GM12801 (cell line): ENCODE data around the gene KCNQ1.

ENCODE experiments used
- TF ChIP-seq, protein P1 (sequence below): IDR thresholded peaks from one replicate; pipeline ENCODE4 v1.5.1; 2011; ENCODE audit warnings: control low read depth; ENCODE audit not compliant: insufficient read length; ENCODE audit errors: extremely low read depth

Gene KCNQ1

DNA sequence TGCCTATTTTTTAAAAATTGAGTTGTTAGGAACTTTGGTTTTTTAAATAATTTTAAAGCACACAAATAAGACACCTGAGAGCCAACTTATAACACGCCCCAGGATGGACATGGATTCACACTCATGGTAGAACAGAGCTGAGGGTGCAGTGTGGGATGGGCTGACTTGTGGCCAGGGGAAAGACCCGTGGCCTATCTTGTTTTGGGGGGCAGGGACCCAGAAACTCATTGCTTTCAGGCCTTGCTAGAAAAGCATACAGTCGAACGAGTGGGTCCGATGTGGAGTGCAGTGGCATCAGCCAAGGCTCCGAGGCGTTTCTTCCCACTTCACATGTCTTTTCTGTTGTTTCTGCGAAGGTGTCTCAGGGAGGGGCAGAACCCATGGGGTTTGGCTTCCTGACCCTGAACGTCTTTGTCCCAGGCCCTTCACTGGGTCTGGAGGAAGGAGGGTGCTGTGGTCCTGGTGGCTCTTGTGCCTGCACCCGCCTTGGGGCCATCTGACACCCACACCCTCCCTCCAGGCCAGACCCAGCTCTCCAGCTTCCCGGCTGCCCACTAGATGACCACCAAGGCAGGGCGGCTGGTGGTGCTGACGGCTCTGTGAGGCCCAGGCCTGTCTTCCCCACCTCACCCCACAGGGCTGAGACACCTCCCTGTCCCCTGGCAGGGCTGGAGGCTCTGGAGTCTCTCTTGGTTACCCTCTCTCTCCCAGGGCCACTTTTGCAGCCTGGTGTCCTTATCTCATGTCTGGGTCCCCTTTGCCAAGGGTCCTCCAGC lies 120.8 kb downstream of the KCNQ1 start:
- TF ChIP-seq, protein P1, sequence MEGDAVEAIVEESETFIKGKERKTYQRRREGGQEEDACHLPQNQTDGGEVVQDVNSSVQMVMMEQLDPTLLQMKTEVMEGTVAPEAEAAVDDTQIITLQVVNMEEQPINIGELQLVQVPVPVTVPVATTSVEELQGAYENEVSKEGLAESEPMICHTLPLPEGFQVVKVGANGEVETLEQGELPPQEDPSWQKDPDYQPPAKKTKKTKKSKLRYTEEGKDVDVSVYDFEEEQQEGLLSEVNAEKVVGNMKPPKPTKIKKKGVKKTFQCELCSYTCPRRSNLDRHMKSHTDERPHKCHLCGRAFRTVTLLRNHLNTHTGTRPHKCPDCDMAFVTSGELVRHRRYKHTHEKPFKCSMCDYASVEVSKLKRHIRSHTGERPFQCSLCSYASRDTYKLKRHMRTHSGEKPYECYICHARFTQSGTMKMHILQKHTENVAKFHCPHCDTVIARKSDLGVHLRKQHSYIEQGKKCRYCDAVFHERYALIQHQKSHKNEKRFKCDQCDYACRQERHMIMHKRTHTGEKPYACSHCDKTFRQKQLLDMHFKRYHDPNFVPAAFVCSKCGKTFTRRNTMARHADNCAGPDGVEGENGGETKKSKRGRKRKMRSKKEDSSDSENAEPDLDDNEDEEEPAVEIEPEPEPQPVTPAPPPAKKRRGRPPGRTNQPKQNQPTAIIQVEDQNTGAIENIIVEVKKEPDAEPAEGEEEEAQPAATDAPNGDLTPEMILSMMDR, result no peak

DNA sequence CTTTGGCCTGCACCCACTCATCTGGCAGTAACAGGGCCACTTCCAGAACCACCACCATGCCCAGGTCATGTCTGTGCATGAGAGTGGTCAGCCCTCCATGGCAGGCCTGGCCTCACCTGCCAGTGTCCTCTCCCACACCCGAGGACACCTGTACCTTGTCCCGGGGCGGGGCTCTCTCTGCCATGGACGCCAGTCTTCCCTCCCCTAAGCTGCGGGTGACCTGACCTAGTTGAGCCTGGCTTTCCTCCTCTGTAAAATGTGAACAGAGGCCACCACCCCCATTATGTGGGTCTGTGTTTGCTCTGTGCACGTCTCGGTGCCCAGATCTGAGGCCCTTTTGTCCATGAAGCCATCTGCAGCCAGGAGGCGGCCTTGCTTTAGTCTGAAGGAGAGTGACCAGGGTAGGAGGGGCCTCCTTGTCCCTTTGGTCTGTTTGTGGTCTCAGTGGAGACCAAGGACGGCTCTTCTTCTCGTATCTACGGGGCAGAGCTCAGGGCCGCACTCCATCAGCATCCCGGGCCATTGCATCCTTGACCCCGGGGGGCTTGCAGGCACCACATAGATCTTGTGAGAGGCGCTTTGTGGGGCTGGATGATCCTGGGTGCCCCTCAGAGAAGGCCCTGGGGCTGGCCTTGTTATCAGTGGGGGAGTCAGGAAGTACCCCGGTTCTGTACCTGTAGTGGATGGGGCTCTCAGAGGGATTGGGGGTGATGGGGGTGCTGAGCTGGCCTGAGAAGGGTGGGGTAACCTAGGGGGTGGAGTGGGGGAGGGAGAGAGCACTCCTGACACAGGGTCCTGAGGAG lies 121.6 kb downstream of the KCNQ1 start:
- TF ChIP-seq, protein P1, result no peak

DNA sequence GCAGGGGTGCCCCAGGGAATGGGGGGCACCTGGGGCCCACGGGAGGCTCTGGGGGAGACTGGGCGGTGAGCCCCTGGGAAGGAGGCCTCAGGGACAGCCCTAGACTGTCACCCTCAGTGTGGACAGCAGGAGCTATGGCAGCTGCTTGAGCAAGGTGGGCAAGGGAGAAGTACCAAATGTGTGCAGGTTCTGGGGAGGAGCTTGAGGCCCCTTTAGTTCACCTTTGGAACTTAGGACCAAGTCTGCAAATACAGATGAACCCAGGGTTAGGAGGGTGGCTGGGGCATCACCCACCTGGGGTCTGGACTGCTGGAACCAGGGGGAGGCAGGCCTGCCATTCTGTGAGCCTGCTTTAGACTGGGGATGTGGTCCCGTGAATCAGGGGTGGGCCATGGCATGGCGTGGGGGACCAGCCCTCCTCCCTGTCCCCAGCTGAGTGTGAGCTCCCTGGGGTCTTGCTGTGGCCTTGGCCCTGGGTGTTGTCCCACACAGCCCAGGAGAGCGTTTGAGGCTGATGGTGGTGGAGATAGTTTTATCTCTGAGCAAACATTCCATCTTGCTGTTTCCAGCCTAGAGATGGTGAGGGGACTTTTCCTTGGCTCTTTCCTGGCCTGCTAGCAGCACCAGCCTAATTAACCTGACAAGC lies 122.3 kb downstream of the KCNQ1 start:
- TF ChIP-seq, protein P1, result no peak

DNA sequence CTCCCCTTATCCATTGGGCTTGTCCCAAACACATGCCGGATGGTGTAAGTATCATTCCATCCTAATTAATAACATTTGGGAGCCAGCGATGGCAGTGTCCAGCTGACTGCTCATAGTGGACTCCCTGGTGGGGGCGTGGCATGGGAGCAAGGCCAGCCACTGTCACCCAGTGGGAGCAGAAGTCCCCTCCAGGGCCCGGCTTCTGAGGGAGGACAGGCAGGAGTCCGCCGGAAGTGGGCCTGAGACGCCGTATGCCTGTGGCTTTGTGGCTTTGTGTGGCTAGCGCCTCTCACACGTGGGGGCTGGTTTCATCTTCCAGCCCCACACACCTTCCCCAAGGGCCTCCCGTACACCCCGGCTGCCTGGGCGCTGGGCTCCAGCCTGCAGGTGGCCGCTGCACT lies 124.5 kb downstream of the KCNQ1 start:
- TF ChIP-seq, protein P1, result no peak

DNA sequence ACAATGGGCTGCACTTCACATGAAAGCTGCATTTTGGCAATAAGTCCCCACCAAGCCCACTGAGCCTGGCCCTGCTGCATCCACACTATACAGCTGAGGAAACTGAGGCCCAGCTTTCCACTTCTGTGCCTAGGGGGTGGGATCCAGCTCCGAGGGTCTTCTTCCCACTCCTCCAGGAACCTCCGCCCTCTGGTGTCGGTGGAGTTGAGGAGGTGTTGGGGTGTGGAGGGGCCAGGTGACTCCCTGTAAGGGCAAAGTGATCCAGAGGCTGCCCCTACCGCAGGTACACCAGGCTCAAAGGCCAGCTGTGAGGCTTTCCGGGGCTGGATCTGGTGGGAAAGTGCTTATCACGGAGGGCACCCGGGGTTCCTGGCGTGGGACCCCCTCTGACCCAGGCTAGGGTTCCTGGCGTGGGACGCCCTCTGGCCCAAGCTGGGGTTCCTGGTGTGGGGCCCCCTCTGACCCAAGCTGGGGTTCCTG lies 125.0 kb downstream of the KCNQ1 start:
- TF ChIP-seq, protein P1, result no peak

DNA sequence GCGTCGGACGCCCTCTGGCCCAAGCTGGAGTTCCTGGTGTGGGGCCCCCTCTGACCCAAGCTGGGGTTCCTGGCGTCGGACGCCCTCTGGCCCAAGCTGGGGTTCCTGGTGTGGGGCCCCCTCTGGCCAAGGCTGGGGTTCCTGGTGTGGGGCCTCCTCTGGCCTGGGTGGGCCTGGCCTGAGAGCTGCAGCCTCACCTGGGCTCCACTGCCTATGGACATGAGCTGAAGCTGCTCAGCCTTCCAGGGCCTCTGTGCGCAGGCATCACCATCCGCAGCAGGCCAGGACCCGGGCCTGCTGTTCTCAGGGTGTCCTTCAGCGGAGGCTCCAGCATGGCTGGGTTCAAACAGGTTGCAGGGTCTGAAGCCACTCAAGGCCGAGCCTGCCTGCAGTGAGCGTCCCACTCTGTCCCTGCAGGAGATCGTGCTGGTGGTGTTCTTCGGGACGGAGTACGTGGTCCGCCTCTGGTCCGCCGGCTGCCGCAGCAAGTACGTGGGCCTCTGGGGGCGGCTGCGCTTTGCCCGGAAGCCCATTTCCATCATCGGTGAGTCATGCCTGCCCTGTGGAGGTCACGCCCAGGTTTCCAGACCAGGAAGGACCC lies 125.5 kb downstream of the KCNQ1 start:
- TF ChIP-seq, protein P1, result no peak
